ENCODE data around the gene TMOD1. TPM values are rescaled to one million over a fixed set of nuclear protein-coding genes. Genes with fewer than 3 reads are reported as not detected.
"Not testable (repeated sequence)": the region's sequence is repeated elsewhere in the genome, so short reads cannot be mapped to it uniquely, and the experiment has no call there.

The TMOD1 gene
- total RNA-seq, 2 donors from 2014 or later = 7.0 to 8.0 TPM

- TF ChIP-seq CTCF (IDR thresholded peaks at IDR 0.05) (no peak), POLR2A (IDR thresholded peaks at IDR 0.05) (no peak)
- DNase-seq (ENCODE audit: low spot score) = no peak
- Histone ChIP-seq H3K27ac (no peak overlapping the region), H3K36me3 (no peaks in the 10 kb centered on the region), H3K4me3 (no peak overlapping the region), H3K4me1 (replicated peaks) (peaks cover 1% of the 10 kb centered on the region), H3K27me3 (replicated peaks; ENCODE audit: insufficient read depth) (no peaks in the 10 kb centered on the region), H3K9me3 (no peaks in the 10 kb centered on the region)
- intact Hi-C loops (cut with DNase I) = no loop called here
- 87% methylated on average over 6 of the region's 6 CpGs for WGBS
Observed at GRCh38 chr9:97572892-97573365, 71.5 kb downstream of the TMOD1 start.

- Histone ChIP-seq H3K27me3 (replicated peaks; ENCODE audit: insufficient read depth) (no peaks in the 10 kb centered on the region), H3K4me1 (replicated peaks) (no peaks in the 10 kb centered on the region), H3K27ac (no peak overlapping the region), H3K36me3 (no peaks in the 10 kb centered on the region), H3K4me3 (no peak overlapping the region), H3K9me3 (no peaks in the 10 kb centered on the region)
- TF ChIP-seq POLR2A (IDR thresholded peaks at IDR 0.05) = no peak
- no peak for TF ChIP-seq CTCF (IDR thresholded peaks at IDR 0.05)
- no peak for TF ChIP-seq POLR2AphosphoS5 (IDR thresholded peaks at IDR 0.05)
- 79% methylated on average over 5 of the region's 5 CpGs for WGBS
- intact Hi-C loops (cut with DNase I) = no loop called here
- DNase-seq (ENCODE audit: low spot score) = no peak
Observed at GRCh38 chr9:97573482-97574073, 72.1 kb downstream of the TMOD1 start.

GRCh38 chr9:97574101-97574571 lies 72.7 kb downstream of the TMOD1 start:
- H3K9me3 ChIP-seq; intact Hi-C loops (cut with DNase I); H3K27me3 ChIP-seq (replicated peaks; ENCODE audit: insufficient read depth); H3K4me3 ChIP-seq; H3K4me1 ChIP-seq (replicated peaks); H3K36me3 ChIP-seq; H3K27ac ChIP-seq; DNase-seq (ENCODE audit: low spot score): not testable (repeated sequence)
- 93% methylated on average over 47 of the region's 47 CpGs for WGBS

- H3K27me3 ChIP-seq (replicated peaks; ENCODE audit: insufficient read depth); H3K27ac ChIP-seq; intact Hi-C loops (cut with DNase I); H3K4me1 ChIP-seq (replicated peaks); H3K36me3 ChIP-seq; H3K9me3 ChIP-seq; DNase-seq (ENCODE audit: low spot score); H3K4me3 ChIP-seq: not testable (repeated sequence)
- WGBS = 87% methylated on average over 21 of the region's 21 CpGs
Observed at GRCh38 chr9:97574921-97575672, 73.6 kb downstream of the TMOD1 start.

- no peak for DNase-seq (ENCODE audit: low spot score)
- no peaks in the 10 kb centered on the region for H3K4me1 ChIP-seq (replicated peaks)
- H3K9me3 ChIP-seq = no peaks in the 10 kb centered on the region
- H3K4me3 ChIP-seq = no peak overlapping the region
- no peaks in the 10 kb centered on the region for H3K27me3 ChIP-seq (replicated peaks; ENCODE audit: insufficient read depth)
- intact Hi-C loops (cut with DNase I) = no loop called here
- TF ChIP-seq CTCF (IDR thresholded peaks at IDR 0.05) (no peak), POLR2A (IDR thresholded peaks at IDR 0.05) (no peak), POLR2AphosphoS5 (IDR thresholded peaks at IDR 0.05) (no peak)
- WGBS = 86% methylated on average over 11 of the region's 11 CpGs
- H3K27ac ChIP-seq = no peak overlapping the region
- H3K36me3 ChIP-seq = no peaks in the 10 kb centered on the region
Observed at GRCh38 chr9:97575673-97576200, 74.3 kb downstream of the TMOD1 start.
